PFSK-1 (cell line): Measurements from ENCODE around the gene HS6ST1.

ENCODE experiments used
- POLR2AphosphoS5 ChIP-seq: IDR thresholded peaks from 2 replicates; pipeline ENCODE4 v1.6.1; 2012; ENCODE audit warnings: low read depth, mild to moderate bottlenecking, control low read depth, low read length, moderate library complexity
- SIN3A ChIP-seq: IDR thresholded peaks from 2 replicates; pipeline ENCODE4 v1.6.1; 2012; ENCODE audit warnings: mild to moderate bottlenecking, low read length, moderate library complexity, borderline replicate concordance; ENCODE audit not compliant: insufficient read depth

DNA sequence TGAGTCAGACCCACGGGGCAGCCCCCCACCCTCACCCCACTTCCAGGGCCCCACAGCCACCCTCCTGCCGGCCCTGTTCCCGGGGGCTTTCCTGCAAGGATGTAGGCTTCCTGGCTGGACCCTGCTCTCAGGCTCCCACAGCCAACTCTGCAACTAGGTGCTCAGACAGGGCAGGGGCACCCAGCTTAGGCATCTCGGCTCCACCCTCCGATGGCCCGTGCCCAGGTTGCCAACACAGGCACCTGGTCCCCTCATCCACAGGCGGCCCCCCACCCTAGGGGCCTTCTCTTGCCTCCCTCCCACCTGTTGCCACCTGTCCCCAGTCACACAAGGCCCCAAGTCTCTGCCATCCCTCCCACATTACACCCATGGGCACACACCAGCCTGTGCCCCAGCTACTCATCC is 34.6 kb downstream of the HS6ST1 start:
- TF ChIP-seq SIN3A: no peak
- no peak for TF ChIP-seq POLR2AphosphoS5
